Measurements from ENCODE around the gene MCOLN3.
"Not testable (repeated sequence)": the region's sequence is repeated elsewhere in the genome, so short reads cannot be mapped to it uniquely, and the experiment has no call there.

Gene MCOLN3

GRCh38 chr1:84995484-84996334, 52.6 kb downstream of the MCOLN3 start:
- peaks cover 16% of the 10 kb centered on the region for H4K20me1 ChIP-seq (ENCODE audit: insufficient read depth, low read length)
- H2AFZ ChIP-seq (ENCODE audit: low read depth, low read length) = no peak overlapping the region
- H3K4me1 ChIP-seq (ENCODE audit: low read length) = peaks cover 43% of the 10 kb centered on the region
- H3K9ac ChIP-seq (ENCODE audit: low read length) = peak overlapping the region; percentile 99
- H3K27ac ChIP-seq (ENCODE audit: low read length) = peak overlapping the region; percentile 100
- H3K4me3 ChIP-seq (ENCODE audit: low read length) = peak overlapping the region; percentile 97
- H3K27me3 ChIP-seq (ENCODE audit: low read depth, low read length) = 0 out of 2 replicates have a peak, but pooled peaks cover 2% of the 10 kb centered on the region
- TF ChIP-seq CTCF (IDR thresholded peaks at IDR 0.05; ENCODE audit: low read depth, low read length) = no peak
- TF ChIP-seq EZH2phosphoT487 (IDR thresholded peaks at IDR 0.05; ENCODE audit: low read depth) = no peak
- no peaks in the 10 kb centered on the region for H3K9me3 ChIP-seq (ENCODE audit: insufficient read depth, low read length)
- peaks cover 20% of the 10 kb centered on the region for H3K36me3 ChIP-seq (replicated peaks; ENCODE audit: low read depth, low read length)
- H3K4me2 ChIP-seq (ENCODE audit: low read length) = peak overlapping the region; percentile 90
- H3K79me2 ChIP-seq (ENCODE audit: low read length) = peaks cover 62% of the 10 kb centered on the region

- TF ChIP-seq CTCF (IDR thresholded peaks at IDR 0.05; ENCODE audit: low read depth, low read length) (no peak), EZH2phosphoT487 (IDR thresholded peaks at IDR 0.05; ENCODE audit: low read depth) (no peak)
- no peaks in the 10 kb centered on the region for H3K9me3 ChIP-seq (ENCODE audit: insufficient read depth, low read length)
- peak overlapping the region; percentile 55 for H3K9ac ChIP-seq (ENCODE audit: low read length)
- peaks cover 87% of the 10 kb centered on the region for H3K79me2 ChIP-seq (ENCODE audit: low read length)
- no peak overlapping the region for H2AFZ ChIP-seq (ENCODE audit: low read depth, low read length)
- no peaks in the 10 kb centered on the region for H3K27me3 ChIP-seq (ENCODE audit: low read depth, low read length)
- H3K4me2 ChIP-seq (ENCODE audit: low read length) = peak overlapping the region; percentile 74
- H3K4me3 ChIP-seq (ENCODE audit: low read length) = peak overlapping the region; percentile 64
- peaks cover 24% of the 10 kb centered on the region for H3K36me3 ChIP-seq (replicated peaks; ENCODE audit: low read depth, low read length)
- peak overlapping the region; percentile 96 for H3K27ac ChIP-seq (ENCODE audit: low read length)
- peaks cover 70% of the 10 kb centered on the region for H3K4me1 ChIP-seq (ENCODE audit: low read length)
- H4K20me1 ChIP-seq (ENCODE audit: insufficient read depth, low read length) = peaks cover 41% of the 10 kb centered on the region
Measured at GRCh38 chr1:84991097-84991920, 57.0 kb downstream of the MCOLN3 start.

- Histone ChIP-seq H3K27ac (ENCODE audit: low read length) (peak overlapping the region; percentile 81), H3K36me3 (replicated peaks; ENCODE audit: low read depth, low read length) (peaks cover 27% of the 10 kb centered on the region), H3K4me2 (ENCODE audit: low read length) (peak overlapping the region; percentile 96), H3K9ac (ENCODE audit: low read length) (peak overlapping the region; percentile 54; the same call in 1 of the 2 replicates), H3K9me3 (ENCODE audit: insufficient read depth, low read length) (no peaks in the 10 kb centered on the region), H3K79me2 (ENCODE audit: low read length) (peaks cover 96% of the 10 kb centered on the region), H3K4me3 (ENCODE audit: low read length) (peak overlapping the region; percentile 66), H3K27me3 (ENCODE audit: low read depth, low read length) (no peaks in the 10 kb centered on the region), H4K20me1 (ENCODE audit: insufficient read depth, low read length) (peaks cover 66% of the 10 kb centered on the region), H2AFZ (ENCODE audit: low read depth, low read length) (no peak overlapping the region), H3K4me1 (ENCODE audit: low read length) (peaks cover 73% of the 10 kb centered on the region)
- TF ChIP-seq CTCF (IDR thresholded peaks at IDR 0.05; ENCODE audit: low read depth, low read length) = no peak
- TF ChIP-seq EZH2phosphoT487 (IDR thresholded peaks at IDR 0.05; ENCODE audit: low read depth) = no peak
Measured at GRCh38 chr1:84988588-84988987, 59.7 kb downstream of the MCOLN3 start.

- H3K9ac ChIP-seq (ENCODE audit: low read length); H3K4me3 ChIP-seq (ENCODE audit: low read length); H3K27me3 ChIP-seq (ENCODE audit: low read depth, low read length); H3K9me3 ChIP-seq (ENCODE audit: insufficient read depth, low read length); H2AFZ ChIP-seq (ENCODE audit: low read depth, low read length); H3K4me2 ChIP-seq (ENCODE audit: low read length); H3K27ac ChIP-seq (ENCODE audit: low read length): not testable (repeated sequence)
- peaks cover 54% of the 10 kb centered on the region for H3K4me1 ChIP-seq (ENCODE audit: low read length)
- peaks cover 66% of the 10 kb centered on the region for H4K20me1 ChIP-seq (ENCODE audit: insufficient read depth, low read length)
- H3K79me2 ChIP-seq (ENCODE audit: low read length) = peaks cover 97% of the 10 kb centered on the region
- peaks cover 28% of the 10 kb centered on the region for H3K36me3 ChIP-seq (replicated peaks; ENCODE audit: low read depth, low read length)
Measured at GRCh38 chr1:84986561-84986960, 61.7 kb downstream of the MCOLN3 start.

All from OCI-LY3 (cell line).